Progenitor cell of endocrine pancreas (in vitro differentiated cells): Measurements from ENCODE around the gene EPS15. TPM values are rescaled to one million over a fixed set of nuclear protein-coding genes. Genes with fewer than 3 reads are reported as not detected.
"Not testable (repeated sequence)": the region's sequence is repeated elsewhere in the genome, so short reads cannot be mapped to it uniquely, and the experiment has no call there.

ENCODE experiments used
- DNase-seq: peaks from one replicate; pipeline ENCODE4 v3.0.0; 2021; ENCODE audit warnings: low spot score; ENCODE audit not compliant: unreplicated experiment
- H3K27ac Mint-ChIP-seq: 2 replicates; pipeline ENCODE4 v1.8.0; 2021; ENCODE audit warnings: mild to moderate bottlenecking, moderate library complexity, mixed read lengths
- H3K27me3 Mint-ChIP-seq: 2 replicates; pipeline ENCODE4 v1.8.0; 2021; ENCODE audit warnings: mixed read lengths
- H3K36me3 Mint-ChIP-seq: 2 replicates; pipeline ENCODE4 v1.8.0; 2022; ENCODE audit warnings: mixed read lengths; ENCODE audit not compliant: insufficient read depth
- H3K4me1 Mint-ChIP-seq: 2 replicates; pipeline ENCODE4 v1.8.0; 2021; ENCODE audit warnings: low read depth, mixed read lengths
- H3K4me3 Mint-ChIP-seq: 2 replicates; pipeline ENCODE4 v1.8.0; 2021; ENCODE audit warnings: low read depth, mild to moderate bottlenecking, moderate library complexity, mixed read lengths
- H3K9me3 Mint-ChIP-seq: 2 replicates; pipeline ENCODE4 v1.8.0; 2021; ENCODE audit warnings: low read depth, mixed read lengths
- total RNA-seq: library from RNA; stranded (reverse); gene quantifications from 2 replicates; pipeline ENCODE4 v1.2.1, GENCODE V29; 2021
- TF ChIP-seq, protein P1 (sequence below): fragments of 200-600 bp; sonication (generic); IDR thresholded peaks from one replicate; pipeline ENCODE4 v1.5.0; 2021; ENCODE audit warnings: antibody characterized with exemption, mild to moderate bottlenecking; ENCODE audit not compliant: unreplicated experiment

EPS15 gene
- total RNA-seq, 1 donor from 2014 or later: 63.8 TPM

DNA sequence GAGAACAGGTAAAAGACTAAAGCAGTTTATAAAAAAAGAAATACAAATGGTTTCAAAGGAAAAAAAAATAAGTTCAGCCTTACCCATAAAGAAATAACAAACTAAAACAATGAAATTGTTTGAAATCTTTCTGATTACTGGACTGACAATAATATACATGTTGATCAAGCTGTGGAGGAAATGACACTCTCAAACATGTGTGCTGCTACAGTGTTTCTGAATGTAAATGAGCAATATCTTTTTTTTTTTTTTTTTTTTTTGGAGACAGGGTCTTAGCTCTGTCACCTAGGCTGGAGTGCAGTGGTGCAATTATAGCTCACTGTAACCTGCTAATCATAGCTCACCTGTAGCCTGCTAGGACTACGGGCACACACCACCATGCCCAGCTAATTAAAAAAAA is 6.5 kb downstream of the EPS15 start:
- Mint-ChIP-seq H3K4me3 (no peak overlapping the region), H3K9me3 (no peaks in the 10 kb centered on the region), H3K27ac (no peak overlapping the region), H3K4me1 (peaks cover 31% of the 10 kb centered on the region), H3K27me3 (no peaks in the 10 kb centered on the region), H3K36me3 (no peaks in the 10 kb centered on the region)
- no peak for DNase-seq
- TF ChIP-seq, protein P1, sequence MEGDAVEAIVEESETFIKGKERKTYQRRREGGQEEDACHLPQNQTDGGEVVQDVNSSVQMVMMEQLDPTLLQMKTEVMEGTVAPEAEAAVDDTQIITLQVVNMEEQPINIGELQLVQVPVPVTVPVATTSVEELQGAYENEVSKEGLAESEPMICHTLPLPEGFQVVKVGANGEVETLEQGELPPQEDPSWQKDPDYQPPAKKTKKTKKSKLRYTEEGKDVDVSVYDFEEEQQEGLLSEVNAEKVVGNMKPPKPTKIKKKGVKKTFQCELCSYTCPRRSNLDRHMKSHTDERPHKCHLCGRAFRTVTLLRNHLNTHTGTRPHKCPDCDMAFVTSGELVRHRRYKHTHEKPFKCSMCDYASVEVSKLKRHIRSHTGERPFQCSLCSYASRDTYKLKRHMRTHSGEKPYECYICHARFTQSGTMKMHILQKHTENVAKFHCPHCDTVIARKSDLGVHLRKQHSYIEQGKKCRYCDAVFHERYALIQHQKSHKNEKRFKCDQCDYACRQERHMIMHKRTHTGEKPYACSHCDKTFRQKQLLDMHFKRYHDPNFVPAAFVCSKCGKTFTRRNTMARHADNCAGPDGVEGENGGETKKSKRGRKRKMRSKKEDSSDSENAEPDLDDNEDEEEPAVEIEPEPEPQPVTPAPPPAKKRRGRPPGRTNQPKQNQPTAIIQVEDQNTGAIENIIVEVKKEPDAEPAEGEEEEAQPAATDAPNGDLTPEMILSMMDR: no peak

- H3K4me1 Mint-ChIP-seq: peaks cover 26% of the 10 kb centered on the region
Measured at GRCh38 chr1:51512120-51512519, 6.9 kb downstream of the EPS15 start.

DNA sequence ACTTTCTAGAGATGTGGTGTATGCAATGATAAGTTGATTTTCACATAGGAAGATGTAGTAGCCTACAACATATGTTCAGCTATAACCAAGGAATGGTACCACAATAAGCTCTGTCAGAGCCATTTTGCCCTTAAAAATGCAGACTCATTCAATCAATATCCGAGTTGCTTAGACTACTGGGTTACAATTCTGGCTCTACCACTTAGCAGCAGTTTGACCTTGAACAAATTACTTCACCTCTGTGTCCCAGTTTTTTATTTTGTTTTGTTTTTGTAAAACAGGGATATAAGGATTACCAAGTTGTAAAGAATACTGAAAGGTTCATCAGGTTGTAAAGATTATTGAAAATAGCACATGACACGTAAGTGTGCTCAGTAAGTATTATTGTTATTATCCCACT is 9.3 kb downstream of the EPS15 start:
- H3K9me3 Mint-ChIP-seq: peaks cover 4% of the 10 kb centered on the region
- no peak for DNase-seq
- H3K4me3 Mint-ChIP-seq: no peak overlapping the region
- H3K27me3 Mint-ChIP-seq: no peaks in the 10 kb centered on the region
- H3K27ac Mint-ChIP-seq: peak overlapping the region; percentile 65
- peaks cover 20% of the 10 kb centered on the region for H3K4me1 Mint-ChIP-seq
- peaks cover 5% of the 10 kb centered on the region for H3K36me3 Mint-ChIP-seq
- TF ChIP-seq, protein P1: no peak

More at GRCh38 chr1:51512120-51512519, 6.9 kb downstream of the EPS15 start:
- DNase-seq: no peak
- H3K9me3 Mint-ChIP-seq: no peaks in the 10 kb centered on the region
- TF ChIP-seq, protein P1: no peak
- no peak overlapping the region for H3K4me3 Mint-ChIP-seq
- no peaks in the 10 kb centered on the region for H3K27me3 Mint-ChIP-seq
- no peak overlapping the region for H3K27ac Mint-ChIP-seq
- no peaks in the 10 kb centered on the region for H3K36me3 Mint-ChIP-seq

DNA sequence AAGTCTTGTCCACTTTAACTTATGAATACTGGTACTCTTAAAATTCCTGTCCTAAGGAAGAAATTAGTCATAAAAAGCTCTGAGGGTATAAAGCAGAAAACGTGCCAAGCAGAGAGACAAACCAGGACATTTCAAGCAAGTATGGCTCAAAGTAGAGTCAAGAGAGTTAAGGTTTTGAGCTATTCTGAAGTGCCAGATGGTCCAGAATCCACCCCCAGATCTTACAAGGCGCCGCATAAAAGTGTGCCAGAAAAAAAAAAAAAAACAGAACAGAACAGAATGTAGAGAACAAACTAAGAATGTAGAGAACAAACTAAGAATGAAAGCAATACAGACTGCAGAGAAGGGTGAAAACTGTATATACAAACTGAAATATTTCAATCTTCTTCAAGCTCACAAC is 12.5 kb downstream of the EPS15 start:
- no peak for DNase-seq
- no peaks in the 10 kb centered on the region for H3K27me3 Mint-ChIP-seq
- peaks cover 15% of the 10 kb centered on the region for H3K4me1 Mint-ChIP-seq
- no peak overlapping the region for H3K4me3 Mint-ChIP-seq
- H3K27ac Mint-ChIP-seq: peak overlapping the region; percentile 4
- TF ChIP-seq, protein P1: no peak
- H3K36me3 Mint-ChIP-seq: peaks cover 19% of the 10 kb centered on the region
- H3K9me3 Mint-ChIP-seq: peaks cover 7% of the 10 kb centered on the region

GRCh38 chr1:51504806-51505525 is 14.1 kb downstream of the EPS15 start:
- peaks cover 12% of the 10 kb centered on the region for H3K4me1 Mint-ChIP-seq
- TF ChIP-seq, protein P1: no peak
- H3K36me3 Mint-ChIP-seq: peaks cover 21% of the 10 kb centered on the region
- no peaks in the 10 kb centered on the region for H3K27me3 Mint-ChIP-seq
- H3K27ac Mint-ChIP-seq: no peak overlapping the region
- DNase-seq: no peak
- no peak overlapping the region for H3K4me3 Mint-ChIP-seq
- peaks cover 7% of the 10 kb centered on the region for H3K9me3 Mint-ChIP-seq

- peaks cover 11% of the 10 kb centered on the region for H3K9me3 Mint-ChIP-seq
- not testable (repeated sequence) for H3K4me1 Mint-ChIP-seq
Measured at GRCh38 chr1:51501218-51501630, 17.8 kb downstream of the EPS15 start.

More at GRCh38 chr1:51501218-51501630, 17.8 kb downstream of the EPS15 start:
- peaks cover 29% of the 10 kb centered on the region for H3K36me3 Mint-ChIP-seq
- DNase-seq, H3K27ac Mint-ChIP-seq, H3K27me3 Mint-ChIP-seq, H3K4me3 Mint-ChIP-seq: not testable (repeated sequence)
